Measurements from ENCODE around the gene CCDC188. TPM values are rescaled to one million over a fixed set of nuclear protein-coding genes. Genes with fewer than 3 reads are reported as not detected.

The CCDC188 gene
- total and polyA plus RNA-seq, 2 of the 13 experiments (the other 11 are each of a cell fraction or from before 2014, with no cell fraction given): not detected

GRCh38 chr22:20156042-20156389 lies 5.2 kb upstream of the CCDC188 start:
- Histone ChIP-seq H4K20me1 (ENCODE audit: insufficient read depth, low read length) (no peaks in the 10 kb centered on the region), H3K27me3 (ENCODE audit: control insufficient read depth in 1 of 2, insufficient read depth in 2 of 2, low read length in 2 of 2) (peaks cover 17 to 57% of the 10 kb centered on the region in 2 experiments), H3K4me2 (ENCODE audit: low read depth, low read length) (no peak overlapping the region), H3K4me1 (ENCODE audit: insufficient read depth, low read length) (no peaks in the 10 kb centered on the region), H2AFZ (ENCODE audit: low read length) (no peak overlapping the region), H3K79me2 (ENCODE audit: insufficient read depth, low read length) (no peaks in the 10 kb centered on the region), H3K36me3 (replicated peaks in 1 of 2; ENCODE audit: control insufficient read depth in 1 of 2, insufficient read depth in 2 of 2, low read length in 2 of 2) (no peaks in the 10 kb centered on the region), H3K27ac (ENCODE audit: extremely low read length, insufficient read depth, low read length) (no peak overlapping the region), H3K9me3 (ENCODE audit: low read length) (no peaks in the 10 kb centered on the region), H3K9ac (ENCODE audit: insufficient read depth, low read depth, low read length) (no peak overlapping the region), H3K4me3 (replicated peaks in 1 of 3; ENCODE audit: insufficient read depth in 1 of 3, low read depth in 2 of 3, low read length in 3 of 3) (no peak overlapping the region)
- intact Hi-C loops (cut with micrococcal nuclease; ENCODE audit: unreplicated experiment) (no loop called here), in situ Hi-C loops (cut with HindIII; ENCODE audit: extremely low pct_ligation_motif_present, low pct_unique_long_range_greater_than_20kb) (loop anchor here (5.0 to 25.0 kb wide), 3 partner anchors 79 to 1194 kb away; no protein-coding TSS in a partner anchor)
- BruUV-seq (replicated peaks): no TSS peak
- no peak for DNase-seq (ENCODE audit: low spot score)
- ChIA-PET CTCF (ENCODE audit: low intra/inter-chr PET ratio, low total read pairs) (interaction anchor here (1.2 to 4.1 kb wide), 3 partner anchors 112 to 300 kb away, joined by 3 to 28 read pairs (median 4); partner anchors contain the start of gene RTN4R), POLR2A (no interaction called here)
- TF ChIP-seq HOXA7 (CRISPR knock-in tag; IDR thresholded peaks at IDR 0.05) (no peak), MIER3 (CRISPR knock-in tag; IDR thresholded peaks at IDR 0.05; ENCODE audit: borderline replicate concordance) (no peak), ZFAT (CRISPR knock-in tag; conservative IDR thresholded peaks at IDR 0.05) (no peak), SNAPC2 (CRISPR knock-in tag; IDR thresholded peaks at IDR 0.05) (no peak), ZNF333 (CRISPR knock-in tag; IDR thresholded peaks at IDR 0.05; ENCODE audit: borderline replicate concordance) (no peak), ZNF703 (CRISPR knock-in tag; IDR thresholded peaks at IDR 0.05; ENCODE audit: borderline replicate concordance) (no peak), ZNF251 (CRISPR knock-in tag; IDR thresholded peaks at IDR 0.05) (no peak), ZNF644 (CRISPR knock-in tag; IDR thresholded peaks at IDR 0.05; ENCODE audit: low read depth) (no peak), ZKSCAN5 (CRISPR knock-in tag; IDR thresholded peaks at IDR 0.05) (no peak), POLR2AphosphoS2 (IDR thresholded peaks at IDR 0.05; ENCODE audit: low read depth, low read length) (no peak), XBP1 (CRISPR knock-in tag; IDR thresholded peaks at IDR 0.05) (no peak), LRRFIP1 (CRISPR knock-in tag; conservative IDR thresholded peaks at IDR 0.05) (no peak), RFX1 (IDR thresholded peaks at IDR 0.05) (no peak), SYNCRIP (IDR thresholded peaks at IDR 0.05; ENCODE audit: insufficient read depth, low read depth, low read length) (no peak), ZNF678 (CRISPR knock-in tag; IDR thresholded peaks at IDR 0.05) (no peak), TBL1XR1 (IDR thresholded peaks at IDR 0.05; ENCODE audit: borderline replicate concordance, low read length, partially characterized antibody) (no peak), CEBPB (IDR thresholded peaks at IDR 0.05; ENCODE audit: borderline replicate concordance, low read depth, low read length) (no peak; the same call in 1 of the 2 replicates), ZNF629 (CRISPR knock-in tag; conservative IDR thresholded peaks at IDR 0.05) (no peak)
- ATAC-seq: no peak
- no peak for FAIRE-seq
- WGBS (ENCODE audit: low lambda C conversion rate): 0% methylated on average over 5 of the region's 7 CpGs
